ENCODE measurements around the gene KLK5. TPM values are rescaled to one million over a fixed set of nuclear protein-coding genes. Genes with fewer than 3 reads are reported as not detected.

Gene KLK5
- total and polyA plus RNA-seq, 5 donors from 2014 or later, result not detected

- Mint-ChIP-seq H3K27me3 (peaks cover 38% of the 10 kb centered on the region), H3K9me3 (peaks cover 0 to 1% (median 0%) of the 10 kb centered on the region in 7 donors), H3K36me3 (no peaks in the 10 kb centered on the region), H3K4me1 (peaks cover 0 to 19% (median under 1%) of the 10 kb centered on the region in 4 donors), H3K27ac (no peak overlapping the region), H3K4me3 (peak overlapping the region in 1 of 4 donors; percentile 16)
- no peaks in the 10 kb centered on the region for H3K36me3 ChIP-seq (ENCODE audit: control insufficient read depth, insufficient read depth, low read length)
- peaks cover 14% of the 10 kb centered on the region for H3K27me3 ChIP-seq (ENCODE audit: control insufficient read depth, insufficient read depth, low read length)
- ATAC-seq (ENCODE audit: low read depth in 2 of 2) (no peak), DNase-seq (peak in 1 of 3 donors; percentile 7)
- H3K9me3 ChIP-seq (ENCODE audit: control insufficient read depth in 2 of 2, low read length in 2 of 2), result no peaks in the 10 kb centered on the region
- no peak overlapping the region for H3K27ac ChIP-seq (ENCODE audit: insufficient read depth, low read length, poor library complexity, severe bottlenecking)
- H3K4me3 ChIP-seq (ENCODE audit: low read depth, low read length), result no peak overlapping the region
- H3K4me1 ChIP-seq (ENCODE audit: control insufficient read depth, insufficient read depth, low read length, poor library complexity, severe bottlenecking), result peaks cover 4% of the 10 kb centered on the region
Measured at GRCh38 chr19:50909240-50910070, 43.4 kb downstream of the KLK5 start.

DNA sequence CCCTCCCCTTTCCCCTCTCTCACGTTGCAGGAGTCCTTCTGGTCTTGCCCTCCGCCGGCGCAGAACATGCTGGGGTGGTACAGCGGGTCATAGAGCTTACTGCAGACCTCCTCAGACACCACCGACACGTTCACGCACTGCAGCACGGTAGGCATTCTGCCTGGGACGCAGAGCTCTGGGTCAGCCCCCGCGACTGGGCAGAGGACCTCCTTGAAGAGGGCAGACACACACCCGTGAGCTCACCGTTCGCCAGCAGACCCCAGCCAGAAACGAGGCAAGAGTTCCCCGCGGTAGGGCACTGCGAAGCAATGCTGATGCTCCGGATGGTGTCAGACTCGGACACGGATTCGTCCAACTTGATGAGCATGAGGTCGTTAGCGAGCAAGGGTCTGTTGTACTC, 44.5 kb downstream of the KLK5 start:
- no peaks in the 10 kb centered on the region for H3K36me3 Mint-ChIP-seq
- H3K4me3 ChIP-seq (ENCODE audit: low read depth, low read length), result no peak overlapping the region
- no peak for DNase-seq
- peaks cover 0 to 19% (median under 1%) of the 10 kb centered on the region in 4 donors for H3K4me1 Mint-ChIP-seq
- no peak overlapping the region for H3K27ac ChIP-seq (ENCODE audit: insufficient read depth, low read length, poor library complexity, severe bottlenecking)
- no peaks in the 10 kb centered on the region for H3K9me3 ChIP-seq (ENCODE audit: control insufficient read depth in 2 of 2, low read length in 2 of 2)
- no peak overlapping the region for H3K27ac Mint-ChIP-seq
- H3K36me3 ChIP-seq (ENCODE audit: control insufficient read depth, insufficient read depth, low read length), result no peaks in the 10 kb centered on the region
- peaks cover 14% of the 10 kb centered on the region for H3K27me3 ChIP-seq (ENCODE audit: control insufficient read depth, insufficient read depth, low read length)
- H3K4me3 Mint-ChIP-seq, result peak overlapping the region in 1 of 4 donors; percentile 30
- H3K4me1 ChIP-seq (ENCODE audit: control insufficient read depth, insufficient read depth, low read length, poor library complexity, severe bottlenecking), result peaks cover 4% of the 10 kb centered on the region
- ATAC-seq (ENCODE audit: low read depth in 2 of 2), result no peak
- H3K9me3 Mint-ChIP-seq, result peaks cover 0 to 1% (median 0%) of the 10 kb centered on the region in 7 donors
- H3K27me3 Mint-ChIP-seq, result peaks cover 38% of the 10 kb centered on the region

DNA sequence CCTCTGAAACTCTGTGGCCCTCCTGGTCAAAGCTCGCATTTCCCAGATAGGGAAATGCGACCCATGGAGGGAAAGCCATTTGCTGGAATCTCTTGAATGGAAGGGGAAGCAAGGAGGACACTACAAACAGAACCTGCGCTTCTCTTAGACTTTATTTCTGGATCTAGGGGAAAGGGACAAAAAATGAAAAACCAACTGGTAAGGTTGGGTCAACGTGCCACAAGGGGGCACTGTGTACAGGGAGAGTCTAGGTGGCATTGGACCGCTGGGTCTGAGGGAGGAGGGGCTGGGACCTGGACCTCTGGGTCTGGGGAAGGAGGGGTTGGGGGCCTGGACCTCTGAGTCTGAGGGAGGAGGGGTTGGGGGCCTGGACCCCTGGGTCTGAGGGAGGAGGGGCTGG, 46.6 kb downstream of the KLK5 start:
- H3K27me3 Mint-ChIP-seq, result peaks cover 41% of the 10 kb centered on the region
- no peak for ATAC-seq (ENCODE audit: low read depth in 2 of 2)

GRCh38 chr19:50902640-50903039, 50.2 kb downstream of the KLK5 start:
- peaks cover 24% of the 10 kb centered on the region for H3K27me3 Mint-ChIP-seq
- H3K9me3 Mint-ChIP-seq, result no peaks in the 10 kb centered on the region
- Histone ChIP-seq H3K4me3 (ENCODE audit: low read depth, low read length) (no peak overlapping the region), H3K9me3 (ENCODE audit: control insufficient read depth in 2 of 2, low read length in 2 of 2) (no peaks in the 10 kb centered on the region), H3K27me3 (ENCODE audit: control insufficient read depth, insufficient read depth, low read length) (no peaks in the 10 kb centered on the region), H3K27ac (ENCODE audit: insufficient read depth, low read length, poor library complexity, severe bottlenecking) (no peak overlapping the region), H3K4me1 (ENCODE audit: control insufficient read depth, insufficient read depth, low read length, poor library complexity, severe bottlenecking) (no peaks in the 10 kb centered on the region), H3K36me3 (ENCODE audit: control insufficient read depth, insufficient read depth, low read length) (no peaks in the 10 kb centered on the region)
- ATAC-seq (ENCODE audit: low read depth in 2 of 2), result no peak
- H3K27ac Mint-ChIP-seq, result no peak overlapping the region
- H3K4me1 Mint-ChIP-seq, result no peaks in the 10 kb centered on the region
- no peak overlapping the region for H3K4me3 Mint-ChIP-seq
- H3K36me3 Mint-ChIP-seq, result no peaks in the 10 kb centered on the region
- DNase-seq, result no peak

More for the DNA sequence above, 46.6 kb downstream of the KLK5 start:
- H3K27me3 ChIP-seq (ENCODE audit: control insufficient read depth, insufficient read depth, low read length), result peaks cover 9% of the 10 kb centered on the region
- no peaks in the 10 kb centered on the region for H3K36me3 ChIP-seq (ENCODE audit: control insufficient read depth, insufficient read depth, low read length)
- Mint-ChIP-seq H3K4me3 (no peak overlapping the region), H3K36me3 (no peaks in the 10 kb centered on the region), H3K4me1 (peaks cover 0 to 19% (median under 1%) of the 10 kb centered on the region in 4 donors), H3K27ac (no peak overlapping the region), H3K9me3 (peaks cover 0 to 1% (median 0%) of the 10 kb centered on the region in 7 donors)
- H3K4me1 ChIP-seq (ENCODE audit: control insufficient read depth, insufficient read depth, low read length, poor library complexity, severe bottlenecking), result peaks cover 4% of the 10 kb centered on the region
- no peak overlapping the region for H3K4me3 ChIP-seq (ENCODE audit: low read depth, low read length)
- H3K27ac ChIP-seq (ENCODE audit: insufficient read depth, low read length, poor library complexity, severe bottlenecking), result no peak overlapping the region
- H3K9me3 ChIP-seq (ENCODE audit: control insufficient read depth in 2 of 2, low read length in 2 of 2), result no peaks in the 10 kb centered on the region
- peak in 1 of 3 donors; percentile 26 for DNase-seq

DNA sequence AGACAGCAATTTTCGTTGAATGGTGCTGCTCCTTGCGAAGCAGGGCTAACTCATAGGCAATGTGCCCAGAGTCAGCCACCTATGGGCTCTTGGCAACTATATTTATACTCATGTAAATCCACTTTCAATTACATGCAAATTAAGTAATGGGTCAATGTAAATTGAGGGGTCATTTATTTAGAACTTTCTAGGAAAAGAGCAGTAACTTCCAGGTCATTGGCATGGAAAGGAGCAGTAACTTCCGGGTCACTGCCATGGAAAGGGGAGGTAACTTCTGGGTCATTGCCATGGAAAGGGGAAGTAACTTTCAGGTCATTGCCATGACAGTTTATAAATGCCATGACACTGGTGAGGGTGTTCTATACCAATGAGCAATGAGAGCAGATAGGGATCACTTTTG, 53.3 kb downstream of the KLK5 start:
- Histone ChIP-seq H3K9me3 (ENCODE audit: control insufficient read depth in 2 of 2, low read length in 2 of 2) (peaks cover 0 to 8% of the 10 kb centered on the region in 2 experiments), H3K4me3 (ENCODE audit: low read depth, low read length) (no peak overlapping the region), H3K27me3 (ENCODE audit: control insufficient read depth, insufficient read depth, low read length) (no peaks in the 10 kb centered on the region), H3K4me1 (ENCODE audit: control insufficient read depth, insufficient read depth, low read length, poor library complexity, severe bottlenecking) (no peaks in the 10 kb centered on the region), H3K36me3 (ENCODE audit: control insufficient read depth, insufficient read depth, low read length) (no peaks in the 10 kb centered on the region), H3K27ac (ENCODE audit: insufficient read depth, low read length, poor library complexity, severe bottlenecking) (no peak overlapping the region)
- no peak overlapping the region for H3K27ac Mint-ChIP-seq
- no peak overlapping the region for H3K4me3 Mint-ChIP-seq
- H3K9me3 Mint-ChIP-seq, result peaks cover 0 to 13% (median 0%) of the 10 kb centered on the region in 7 donors
- H3K4me1 Mint-ChIP-seq, result no peaks in the 10 kb centered on the region
- DNase-seq (no peak), ATAC-seq (ENCODE audit: low read depth in 2 of 2) (no peak)
- H3K36me3 Mint-ChIP-seq, result no peaks in the 10 kb centered on the region
- H3K27me3 Mint-ChIP-seq, result peaks cover 8% of the 10 kb centered on the region

DNA sequence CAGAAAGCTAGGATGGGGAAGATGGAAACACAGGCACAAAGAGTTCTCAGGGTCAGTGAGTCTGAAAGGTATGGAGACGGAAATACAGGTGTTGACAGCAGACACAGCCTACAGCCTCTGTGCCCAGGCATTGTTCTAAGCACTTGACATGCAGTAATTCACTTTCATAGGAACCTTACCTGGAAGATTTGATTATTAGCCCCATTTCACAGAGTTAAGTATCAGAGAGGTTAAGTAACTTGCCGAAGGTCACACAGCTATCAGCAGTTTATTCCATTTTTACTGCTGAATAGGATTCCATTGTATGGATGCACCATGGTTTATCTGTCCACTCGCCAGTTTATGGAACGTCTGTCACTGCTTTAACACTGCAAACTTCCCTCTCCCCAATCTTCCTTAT, 54.8 kb downstream of the KLK5 start:
- DNase-seq, result no peak
- no peak overlapping the region for H3K4me3 ChIP-seq (ENCODE audit: low read depth, low read length)
- no peak overlapping the region for H3K27ac Mint-ChIP-seq
- H3K9me3 Mint-ChIP-seq, result peaks cover 0 to 22% (median 0%) of the 10 kb centered on the region in 7 donors
- H3K4me1 Mint-ChIP-seq, result no peaks in the 10 kb centered on the region
- H3K36me3 ChIP-seq (ENCODE audit: control insufficient read depth, insufficient read depth, low read length), result no peaks in the 10 kb centered on the region
- H3K9me3 ChIP-seq (ENCODE audit: control insufficient read depth in 2 of 2, low read length in 2 of 2), result peaks cover 0 to 12% of the 10 kb centered on the region in 2 experiments
- no peaks in the 10 kb centered on the region for H3K4me1 ChIP-seq (ENCODE audit: control insufficient read depth, insufficient read depth, low read length, poor library complexity, severe bottlenecking)
- H3K4me3 Mint-ChIP-seq, result no peak overlapping the region
- H3K27ac ChIP-seq (ENCODE audit: insufficient read depth, low read length, poor library complexity, severe bottlenecking), result no peak overlapping the region
- no peak for ATAC-seq (ENCODE audit: low read depth in 2 of 2)
- H3K27me3 ChIP-seq (ENCODE audit: control insufficient read depth, insufficient read depth, low read length), result no peaks in the 10 kb centered on the region
- peaks cover 8% of the 10 kb centered on the region for H3K27me3 Mint-ChIP-seq
- no peaks in the 10 kb centered on the region for H3K36me3 Mint-ChIP-seq

- Mint-ChIP-seq H3K36me3 (no peaks in the 10 kb centered on the region), H3K9me3 (peaks cover 0 to 22% (median 0%) of the 10 kb centered on the region in 7 donors), H3K27me3 (peaks cover 7% of the 10 kb centered on the region), H3K4me1 (no peaks in the 10 kb centered on the region), H3K4me3 (no peak overlapping the region), H3K27ac (peak overlapping the region in 1 of 3 donors; percentile 72)
- no peak overlapping the region for H3K27ac ChIP-seq (ENCODE audit: insufficient read depth, low read length, poor library complexity, severe bottlenecking)
- no peak overlapping the region for H3K4me3 ChIP-seq (ENCODE audit: low read depth, low read length)
- DNase-seq (no peak), ATAC-seq (ENCODE audit: low read depth in 2 of 2) (no peak)
- no peaks in the 10 kb centered on the region for H3K27me3 ChIP-seq (ENCODE audit: control insufficient read depth, insufficient read depth, low read length)
- H3K4me1 ChIP-seq (ENCODE audit: control insufficient read depth, insufficient read depth, low read length, poor library complexity, severe bottlenecking), result no peaks in the 10 kb centered on the region
- peaks cover 0 to 12% of the 10 kb centered on the region in 2 experiments for H3K9me3 ChIP-seq (ENCODE audit: control insufficient read depth in 2 of 2, low read length in 2 of 2)
- H3K36me3 ChIP-seq (ENCODE audit: control insufficient read depth, insufficient read depth, low read length), result no peaks in the 10 kb centered on the region
Measured at GRCh38 chr19:50897612-50898011, 55.2 kb downstream of the KLK5 start.

DNA sequence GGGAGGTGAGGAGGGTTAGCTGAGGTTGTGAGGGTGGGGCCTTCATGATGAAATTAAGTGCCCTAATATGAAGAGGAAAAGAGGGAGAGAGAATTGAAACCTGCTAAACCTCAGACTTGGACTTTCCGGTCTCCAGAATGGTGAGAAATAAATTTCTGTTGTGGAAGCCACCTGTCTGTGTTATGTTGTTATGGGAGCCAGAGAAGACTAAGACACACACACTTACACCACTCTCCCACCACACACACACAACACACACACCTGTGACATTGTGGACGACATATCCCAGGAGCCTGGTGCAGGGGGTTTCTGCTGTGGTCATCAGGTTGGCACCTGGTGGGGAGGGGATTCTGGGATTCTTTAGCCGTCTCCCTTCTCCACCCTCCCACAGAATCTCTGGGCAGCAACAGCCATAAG, 55.6 kb downstream of the KLK5 start:
- DNase-seq, result no peak
- Mint-ChIP-seq H3K27ac (no peak overlapping the region), H3K27me3 (peaks cover 4% of the 10 kb centered on the region), H3K4me1 (no peaks in the 10 kb centered on the region), H3K36me3 (no peaks in the 10 kb centered on the region), H3K4me3 (no peak overlapping the region), H3K9me3 (peaks cover 0 to 22% (median 0%) of the 10 kb centered on the region in 7 donors)
- Histone ChIP-seq H3K36me3 (ENCODE audit: control insufficient read depth, insufficient read depth, low read length) (no peaks in the 10 kb centered on the region), H3K4me1 (ENCODE audit: control insufficient read depth, insufficient read depth, low read length, poor library complexity, severe bottlenecking) (no peaks in the 10 kb centered on the region), H3K9me3 (ENCODE audit: control insufficient read depth in 2 of 2, low read length in 2 of 2) (peaks cover 0 to 12% of the 10 kb centered on the region in 2 experiments), H3K27me3 (ENCODE audit: control insufficient read depth, insufficient read depth, low read length) (no peaks in the 10 kb centered on the region), H3K27ac (ENCODE audit: insufficient read depth, low read length, poor library complexity, severe bottlenecking) (no peak overlapping the region), H3K4me3 (ENCODE audit: low read depth, low read length) (no peak overlapping the region)
- ATAC-seq (ENCODE audit: low read depth in 2 of 2), result no peak

All from CD4-positive, CD25-positive, alpha-beta regulatory T cell (primary cell).